ENCODE results near the gene ATP1B3.
"Not testable (repeated sequence)": the region's sequence is repeated elsewhere in the genome, so short reads cannot be mapped to it uniquely, and the experiment has no call there.

The ATP1B3 gene

DNA sequence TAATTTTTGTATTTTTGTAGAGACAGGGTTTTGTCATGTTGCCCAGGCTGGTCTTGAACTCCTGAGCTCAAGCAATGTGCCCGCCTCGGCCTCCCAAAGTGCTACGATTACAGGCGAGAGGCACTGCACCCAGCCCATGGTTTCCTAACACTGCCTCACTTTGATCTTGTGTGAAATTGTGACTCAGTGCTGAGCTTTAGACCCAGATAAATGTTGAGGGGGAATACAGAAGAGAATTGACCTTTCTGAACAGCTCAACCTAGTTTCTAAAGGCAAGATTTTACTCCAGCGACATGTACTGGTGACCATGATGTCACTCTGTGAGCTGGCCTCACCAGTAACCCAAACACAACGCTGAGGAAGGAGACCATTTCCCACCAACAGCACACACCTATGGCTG lies 73.5 kb downstream of the ATP1B3 start:
- DNase-seq: no peak

DNA sequence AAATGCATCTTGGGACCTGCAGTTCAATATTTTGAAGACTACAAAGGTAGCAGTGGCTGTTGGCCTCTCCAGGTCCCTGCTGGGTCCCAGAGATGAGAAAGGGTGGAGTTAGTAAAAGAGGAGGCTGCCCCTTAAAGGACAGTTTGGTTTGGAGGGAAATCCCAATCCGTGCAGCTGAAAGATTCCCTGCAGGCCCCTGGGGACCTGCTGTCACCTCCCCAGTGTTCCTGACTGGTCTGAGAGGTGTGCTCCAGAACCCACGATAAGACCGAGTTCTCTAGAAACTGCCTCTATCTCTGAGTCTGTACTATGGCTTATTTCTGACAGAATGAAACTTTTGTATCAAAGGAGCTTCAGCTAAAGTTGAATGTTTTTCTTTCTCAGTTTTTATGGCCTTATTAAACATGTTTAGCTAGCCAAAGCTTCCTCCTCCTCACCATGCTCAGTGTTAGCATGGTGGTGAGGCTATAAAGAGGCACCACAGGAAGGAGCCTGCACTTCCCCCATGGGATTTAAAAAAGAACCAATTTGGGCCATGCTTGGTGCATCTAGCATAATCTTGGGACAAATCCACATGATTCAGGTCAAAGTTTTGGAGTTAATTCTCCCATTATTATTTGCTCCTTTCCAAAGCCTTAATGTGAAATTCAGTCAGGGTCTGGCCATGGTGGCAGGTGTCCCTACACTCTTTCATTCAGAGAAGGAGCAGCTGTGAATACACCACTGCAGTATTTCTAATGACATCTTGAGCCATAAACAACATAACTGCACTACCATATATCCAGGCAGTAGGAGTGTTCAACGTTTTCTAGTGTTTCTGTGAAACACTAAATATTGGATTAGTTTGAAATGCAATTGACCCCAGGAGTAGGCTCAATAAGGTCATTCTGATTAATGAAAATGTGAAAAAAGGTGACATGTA lies 74.4 kb downstream of the ATP1B3 start:
- no peak for DNase-seq

DNA sequence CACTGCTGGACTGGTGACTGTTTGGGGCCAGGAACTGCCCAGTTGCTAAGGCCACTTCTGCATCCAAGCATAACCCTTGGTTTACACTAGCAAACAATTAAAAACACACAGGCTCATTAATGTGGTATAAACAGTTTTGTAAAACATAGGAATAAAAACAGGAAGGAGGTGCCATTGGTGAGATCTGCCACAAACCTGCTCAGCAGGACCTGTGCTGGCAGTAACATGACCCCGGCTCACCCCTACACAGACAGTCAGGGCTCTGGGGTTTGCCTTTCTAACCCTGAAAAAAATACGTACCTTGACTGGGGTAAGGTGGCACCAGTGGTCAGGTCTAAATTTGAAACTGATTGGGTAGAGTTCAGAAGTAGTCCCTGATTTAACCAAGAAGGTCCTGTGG lies 76.2 kb downstream of the ATP1B3 start:
- DNase-seq: no peak

DNA sequence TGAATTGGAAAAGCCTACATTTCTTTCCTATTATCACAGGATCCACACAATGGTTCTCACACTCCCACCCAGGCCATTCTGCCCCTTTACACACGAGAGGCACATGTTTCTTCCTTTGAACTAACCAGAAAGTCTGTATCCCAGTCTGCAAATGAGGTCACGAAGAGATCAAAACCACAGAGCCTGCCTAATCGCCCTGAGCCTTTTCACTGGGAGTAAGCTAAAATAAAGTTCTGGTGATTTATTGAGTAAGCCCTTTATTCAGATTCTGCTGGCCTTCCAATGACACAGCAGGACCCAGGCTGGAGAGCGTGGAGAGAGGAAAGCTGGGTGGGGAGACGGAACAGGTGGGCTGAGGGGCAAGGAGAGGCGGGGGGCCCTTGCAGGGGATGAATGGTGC lies 78.7 kb downstream of the ATP1B3 start:
- no peak for DNase-seq

DNA sequence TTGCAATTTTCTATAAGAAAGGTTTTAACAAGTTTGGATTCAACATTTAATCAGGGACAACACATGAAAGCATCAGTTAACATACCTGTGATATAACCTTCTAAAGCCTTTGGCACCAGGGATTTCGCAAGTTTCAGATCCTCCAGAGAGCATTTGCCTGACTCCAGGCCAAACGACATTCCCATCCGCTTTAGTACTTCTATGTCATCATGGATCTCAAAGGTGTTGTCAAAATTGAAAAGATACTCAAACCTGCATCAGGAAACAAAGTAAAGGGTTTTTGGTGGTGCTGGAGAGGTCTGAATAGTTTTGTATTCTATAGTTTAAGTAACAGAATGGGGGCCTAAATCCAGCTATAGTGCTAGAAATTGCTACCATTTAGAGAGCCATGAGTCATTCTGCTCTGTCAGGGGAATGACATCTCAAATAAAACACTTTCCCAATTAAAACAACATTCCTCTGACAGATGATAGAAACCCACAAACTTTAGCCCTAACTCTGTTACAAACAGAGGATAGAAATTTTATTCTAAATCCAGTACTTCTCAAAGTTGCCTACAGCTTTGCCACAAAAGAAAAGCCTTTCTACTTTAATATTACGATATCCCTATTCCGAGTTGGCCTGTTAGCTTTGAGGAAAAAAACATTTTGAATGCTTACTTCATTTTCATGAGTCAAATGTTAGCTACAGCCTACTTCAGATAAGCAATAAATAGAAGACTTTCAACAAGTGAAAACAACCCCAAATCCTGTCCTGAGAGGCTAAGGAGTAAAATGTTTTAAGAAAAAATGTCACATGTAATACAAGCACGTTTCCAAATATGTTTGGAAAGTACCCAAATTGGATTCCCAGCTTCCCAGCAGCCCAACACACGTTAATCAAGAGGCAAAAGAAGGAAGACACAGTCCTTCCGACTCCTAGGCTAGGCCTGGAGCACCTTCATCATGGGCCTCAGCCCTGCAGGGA lies 83.4 kb downstream of the ATP1B3 start:
- DNase-seq: peak; percentile 61

DNA sequence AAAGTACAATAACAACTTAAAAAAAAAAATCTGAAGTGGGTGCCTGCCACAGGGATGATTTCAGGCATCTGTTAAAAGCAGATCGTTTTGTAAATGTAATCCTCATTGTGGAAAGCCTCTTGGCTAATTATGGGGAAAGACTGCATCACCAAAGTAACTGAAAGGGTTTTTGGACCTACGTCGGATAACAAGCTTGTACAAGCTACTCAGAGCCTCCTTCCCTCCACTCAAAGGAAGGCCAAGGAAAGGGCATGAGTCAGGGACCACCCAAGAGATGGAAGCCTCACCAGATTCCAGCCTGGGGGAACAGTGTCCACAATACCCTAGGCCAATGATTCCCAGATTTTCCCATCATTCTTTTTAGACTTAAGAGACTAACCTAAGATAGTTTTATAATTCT lies 84.3 kb downstream of the ATP1B3 start:
- DNase-seq: no peak

DNA sequence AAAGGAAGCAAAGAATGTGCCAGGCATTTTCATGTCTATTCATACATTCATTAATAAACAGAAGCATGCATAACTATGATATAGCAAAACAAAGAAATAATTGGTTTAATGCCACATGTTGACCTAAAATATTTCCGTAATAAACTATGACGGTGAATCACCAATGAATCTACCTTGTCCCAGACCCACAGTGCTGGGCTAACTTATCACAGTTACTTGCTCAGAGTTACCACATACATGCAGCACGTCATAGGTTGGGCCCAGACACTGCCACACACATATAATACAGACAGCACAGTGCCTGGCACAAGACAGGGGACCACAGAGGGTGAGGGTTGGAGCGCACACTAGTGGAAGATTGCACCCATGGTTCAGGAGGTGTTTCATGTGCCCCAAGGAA lies 86.9 kb downstream of the ATP1B3 start:
- DNase-seq: no peak

DNA sequence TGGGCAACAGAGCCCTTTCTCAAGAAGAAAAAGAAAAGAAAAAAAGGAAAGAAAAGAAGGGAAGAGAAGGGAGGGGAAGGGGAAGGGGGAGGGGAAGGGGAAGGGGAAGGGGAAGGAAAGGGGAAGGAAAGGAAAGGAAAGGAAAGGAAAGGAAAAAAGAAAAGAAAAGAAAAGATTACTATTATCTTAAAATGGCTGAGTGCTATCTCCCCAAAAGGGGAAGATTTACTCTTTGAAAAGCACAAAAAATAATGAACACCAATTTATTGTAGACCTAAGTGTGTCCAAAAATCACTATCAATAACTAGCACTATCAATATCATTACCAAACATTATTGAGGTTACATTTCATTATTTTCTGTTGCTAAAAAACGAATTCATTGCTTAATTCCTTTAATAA lies 89.0 kb downstream of the ATP1B3 start:
- DNase-seq: no peak

DNA sequence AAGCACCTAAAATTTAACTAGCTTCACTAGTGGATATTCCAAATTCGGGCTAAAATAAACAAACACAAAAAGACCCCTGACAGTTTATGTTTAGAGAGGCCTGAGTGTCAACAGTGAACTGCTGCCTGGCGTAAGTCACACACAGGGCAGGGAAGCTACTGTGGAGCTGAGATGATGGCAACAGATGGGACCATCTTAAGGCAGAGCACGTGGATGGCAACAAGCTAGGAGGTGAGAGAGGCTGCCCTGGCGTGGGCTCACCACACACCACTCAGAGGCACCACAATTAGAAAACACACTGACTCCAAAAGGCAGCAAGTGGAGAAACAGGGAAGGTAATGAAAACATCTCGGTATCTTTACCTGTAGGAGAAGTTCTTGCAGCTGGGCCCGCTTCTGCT lies 93.3 kb downstream of the ATP1B3 start:
- no peak for DNase-seq

DNA sequence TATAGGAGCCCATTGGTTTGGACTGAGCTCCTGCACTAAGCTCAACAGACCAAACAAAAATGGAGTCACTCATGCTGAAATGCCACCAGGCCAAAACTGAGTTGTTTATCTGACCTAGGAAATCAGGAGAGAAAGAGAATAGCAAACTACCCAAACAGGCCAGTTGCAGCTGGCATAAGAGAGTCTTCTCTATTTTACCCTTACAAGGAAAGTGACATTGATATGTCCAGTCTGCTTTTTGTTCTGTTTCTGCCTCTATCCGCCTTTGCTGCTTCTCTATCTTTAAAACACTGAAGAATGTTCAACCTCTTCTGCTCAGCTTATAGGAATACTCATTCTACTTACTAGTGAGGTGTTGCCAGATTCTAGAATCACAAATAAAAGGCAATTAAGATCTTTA lies 95.1 kb downstream of the ATP1B3 start:
- no peak for DNase-seq

DNA sequence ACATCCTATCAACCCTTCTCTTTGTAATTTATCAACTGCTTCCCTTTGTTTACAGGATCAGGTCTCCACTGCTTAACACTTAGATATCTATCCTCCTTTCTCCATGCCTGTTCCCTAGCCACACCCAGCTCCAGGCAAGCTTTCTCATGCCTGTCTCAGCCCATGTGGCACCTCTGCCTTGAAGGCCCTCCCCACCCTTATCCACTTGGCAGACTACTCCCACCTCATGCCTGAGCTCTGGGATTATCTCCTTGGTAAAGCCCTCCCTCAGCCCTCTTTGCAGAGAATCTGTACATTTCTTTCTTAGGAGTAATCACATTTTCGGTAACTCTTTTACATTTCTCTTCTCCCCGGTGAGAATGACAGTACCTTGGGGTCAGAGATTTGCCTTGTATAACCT lies 96.0 kb downstream of the ATP1B3 start:
- DNase-seq: no peak

DNA sequence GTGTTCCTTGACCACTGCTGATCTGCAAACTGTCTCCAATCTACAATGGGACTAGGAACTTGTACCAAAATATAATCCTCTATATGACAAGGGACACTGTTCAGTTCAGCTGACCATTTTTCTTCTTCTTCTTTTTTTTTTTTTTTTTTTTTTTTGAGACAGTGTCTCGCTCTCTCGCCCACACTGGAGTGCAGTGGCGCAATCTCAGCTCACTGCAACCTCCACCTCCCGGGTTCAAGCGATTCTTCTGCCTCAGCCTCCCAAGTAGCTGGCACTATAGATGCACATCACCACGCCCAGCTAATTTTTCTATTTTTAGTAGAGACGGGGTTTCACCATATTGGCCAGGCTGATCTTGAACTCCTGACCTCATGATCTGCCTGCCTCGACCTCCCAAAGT lies 98.3 kb downstream of the ATP1B3 start:
- not testable (repeated sequence) for DNase-seq
